Measurements from ENCODE around the gene NR1D1. TPM values are rescaled to one million over a fixed set of nuclear protein-coding genes. Genes with fewer than 3 reads are reported as not detected.

The NR1D1 gene
- total and polyA plus RNA-seq, 7 donors = 21.4 to 88.7 (median 40.8) TPM

GRCh38 chr17:40097931-40098845 is 2.2 kb downstream of the NR1D1 start:
- H3K36me3 ChIP-seq (ENCODE audit: insufficient read depth in 1 of 2, low read depth in 1 of 2) = peaks cover 4 to 51% of the 10 kb centered on the region in 2 donors
- H3K4me1 ChIP-seq = peaks cover 72% of the 10 kb centered on the region
- no peak for TF ChIP-seq CTCF (IDR thresholded peaks at IDR 0.05)
- H3K9me3 ChIP-seq = no peaks in the 10 kb centered on the region
- no peaks in the 10 kb centered on the region for H3K27me3 ChIP-seq (ENCODE audit: insufficient read depth in 3 of 3, low read length in 2 of 3)
- H3K4me3 ChIP-seq = peak overlapping the region; percentile 98
- peak overlapping the region; percentile 99 for H3K27ac ChIP-seq
- WGBS, 3 donors = 6 to 23% (median 8%) methylated on average over 9 of the region's 9 CpGs
- DNase-seq (peak; percentile 87 to 94), ATAC-seq (peak; percentile 55 to 63 (median 58))
- intact Hi-C loops (cut with DNase I) = loop anchor here in 1 of 2 donors (5.0 kb wide), 1 partner anchor 81 kb away; the partner anchor contains the start of gene CSF3

GRCh38 chr17:40097087-40097486 is 3.3 kb downstream of the NR1D1 start:
- H3K4me1 ChIP-seq = peaks cover 71% of the 10 kb centered on the region
- ATAC-seq = no peak
- peak overlapping the region; percentile 98 for H3K4me3 ChIP-seq
- peaks cover 4 to 61% of the 10 kb centered on the region in 2 donors for H3K36me3 ChIP-seq (ENCODE audit: insufficient read depth in 1 of 2, low read depth in 1 of 2)
- TF ChIP-seq CTCF (IDR thresholded peaks at IDR 0.05) = no peak
- 26 to 41% (median 31%) methylated on average over 10 of the region's 10 CpGs for WGBS, 3 donors
- no peaks in the 10 kb centered on the region for H3K27me3 ChIP-seq (ENCODE audit: insufficient read depth in 3 of 3, low read length in 2 of 3)
- no peaks in the 10 kb centered on the region for H3K9me3 ChIP-seq
- intact Hi-C loops (cut with DNase I) = loop anchor here in 1 of 2 donors (5.0 kb wide), 1 partner anchor 80 kb away; the partner anchor contains the start of gene CSF3
- no peak for DNase-seq
- H3K27ac ChIP-seq = peak overlapping the region; percentile 99

GRCh38 chr17:40095944-40096791 is 4.2 kb downstream of the NR1D1 start:
- peak overlapping the region; percentile 99 for H3K27ac ChIP-seq
- 21 to 44% (median 23%) methylated on average over 23 of the region's 23 CpGs for WGBS, 3 donors
- TF ChIP-seq CTCF (IDR thresholded peaks at IDR 0.05) = no peak
- H3K27me3 ChIP-seq (ENCODE audit: insufficient read depth in 3 of 3, low read length in 2 of 3) = no peaks in the 10 kb centered on the region
- H3K36me3 ChIP-seq (ENCODE audit: insufficient read depth in 1 of 2, low read depth in 1 of 2) = peaks cover 4 to 61% of the 10 kb centered on the region in 2 donors
- DNase-seq (peak; percentile 61 to 81), ATAC-seq (no peak)
- peak overlapping the region; percentile 98 for H3K4me3 ChIP-seq
- intact Hi-C loops (cut with DNase I) = loop anchor here in 1 of 2 donors (5.0 kb wide), 1 partner anchor 79 kb away; the partner anchor contains the start of gene CSF3
- peaks cover 73% of the 10 kb centered on the region for H3K4me1 ChIP-seq
- no peaks in the 10 kb centered on the region for H3K9me3 ChIP-seq

- intact Hi-C loops (cut with DNase I) = loop anchor here in 1 of 2 donors (5.0 kb wide), 1 partner anchor 78 kb away; the partner anchor contains the start of gene CSF3
- H3K4me1 ChIP-seq = peaks cover 74% of the 10 kb centered on the region
- ATAC-seq (no peak), DNase-seq (peak in 1 of 2 donors; percentile 71)
- peaks cover 4 to 61% of the 10 kb centered on the region in 2 donors for H3K36me3 ChIP-seq (ENCODE audit: insufficient read depth in 1 of 2, low read depth in 1 of 2)
- no peak for TF ChIP-seq CTCF (IDR thresholded peaks at IDR 0.05)
- H3K9me3 ChIP-seq = no peaks in the 10 kb centered on the region
- H3K27ac ChIP-seq = peak overlapping the region; percentile 99
- peak overlapping the region; percentile 98 for H3K4me3 ChIP-seq
- no peaks in the 10 kb centered on the region for H3K27me3 ChIP-seq (ENCODE audit: insufficient read depth in 3 of 3, low read length in 2 of 3)
- WGBS, 3 donors = 25 to 39% (median 30%) methylated on average over 17 of the region's 17 CpGs
These were observed 4.9 kb downstream of the NR1D1 start for GRCh38 chr17:40095351-40095943.
